GM21619 (cell line): Measurements from ENCODE around the gene KLHL7.
"Not testable (repeated sequence)": the region's sequence is repeated elsewhere in the genome, so short reads cannot be mapped to it uniquely, and the experiment has no call there.

ENCODE experiments used
- ATAC-seq: cut with Tn5 transposase; IDR thresholded peaks from one replicate; pipeline ENCODE4 v1.9.1; 2021; ENCODE audit not compliant: unreplicated experiment

KLHL7 gene

DNA sequence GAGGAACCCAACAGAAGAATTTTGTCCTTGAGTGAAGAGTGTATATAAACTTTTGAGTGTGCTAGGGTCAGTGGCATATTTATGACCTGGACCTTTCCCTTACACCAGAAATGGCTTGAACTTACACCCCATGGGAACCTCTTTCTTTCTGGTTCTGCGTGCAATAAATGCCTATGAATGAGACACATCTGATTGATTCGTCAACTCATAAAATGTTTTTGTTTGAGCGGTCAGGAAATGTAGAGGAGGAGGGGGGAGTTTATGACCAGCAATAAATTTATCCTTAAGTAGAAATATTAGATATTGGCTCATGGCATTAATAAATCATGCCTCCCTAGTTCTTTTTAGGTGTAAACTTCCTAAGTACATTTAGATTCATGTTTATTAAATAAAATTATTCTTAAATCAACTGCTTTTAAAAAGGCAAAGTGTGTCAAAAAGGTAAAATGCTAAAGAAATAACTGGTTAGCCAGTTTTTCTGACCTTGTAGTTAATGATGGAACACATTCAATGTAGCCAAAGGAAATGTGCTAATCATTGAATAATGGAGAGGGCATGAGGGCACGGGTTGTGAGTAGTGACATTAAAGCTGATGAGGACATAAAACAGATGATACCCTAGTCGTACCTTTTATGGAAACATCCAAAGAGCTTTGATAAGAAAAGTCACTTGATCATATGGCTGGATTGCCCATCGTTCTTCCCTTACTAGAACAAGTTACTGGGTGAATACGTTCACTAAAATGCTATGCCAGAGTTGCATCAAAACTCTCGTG, 62.7 kb downstream of the KLHL7 start:
- no peak for ATAC-seq

DNA sequence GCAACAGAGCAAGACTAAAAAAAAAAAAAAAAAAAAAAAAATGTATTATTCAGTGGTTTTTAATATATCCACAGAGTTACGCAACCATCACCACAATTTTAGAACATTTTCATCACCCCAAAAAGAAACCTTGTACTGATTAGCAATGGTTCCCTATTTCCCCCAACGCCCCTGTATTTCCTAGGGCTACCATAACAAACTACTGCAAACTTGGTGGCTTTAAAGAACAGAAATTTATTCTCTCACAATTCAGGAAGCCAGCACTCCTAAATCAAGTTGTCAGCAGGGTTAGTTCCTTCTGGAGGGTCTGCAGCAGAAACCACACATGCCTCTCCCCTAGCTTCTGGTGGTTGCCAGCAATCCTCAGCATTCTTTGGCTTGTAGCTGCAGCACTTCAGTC, 70.4 kb downstream of the KLHL7 start:
- no peak for ATAC-seq

DNA sequence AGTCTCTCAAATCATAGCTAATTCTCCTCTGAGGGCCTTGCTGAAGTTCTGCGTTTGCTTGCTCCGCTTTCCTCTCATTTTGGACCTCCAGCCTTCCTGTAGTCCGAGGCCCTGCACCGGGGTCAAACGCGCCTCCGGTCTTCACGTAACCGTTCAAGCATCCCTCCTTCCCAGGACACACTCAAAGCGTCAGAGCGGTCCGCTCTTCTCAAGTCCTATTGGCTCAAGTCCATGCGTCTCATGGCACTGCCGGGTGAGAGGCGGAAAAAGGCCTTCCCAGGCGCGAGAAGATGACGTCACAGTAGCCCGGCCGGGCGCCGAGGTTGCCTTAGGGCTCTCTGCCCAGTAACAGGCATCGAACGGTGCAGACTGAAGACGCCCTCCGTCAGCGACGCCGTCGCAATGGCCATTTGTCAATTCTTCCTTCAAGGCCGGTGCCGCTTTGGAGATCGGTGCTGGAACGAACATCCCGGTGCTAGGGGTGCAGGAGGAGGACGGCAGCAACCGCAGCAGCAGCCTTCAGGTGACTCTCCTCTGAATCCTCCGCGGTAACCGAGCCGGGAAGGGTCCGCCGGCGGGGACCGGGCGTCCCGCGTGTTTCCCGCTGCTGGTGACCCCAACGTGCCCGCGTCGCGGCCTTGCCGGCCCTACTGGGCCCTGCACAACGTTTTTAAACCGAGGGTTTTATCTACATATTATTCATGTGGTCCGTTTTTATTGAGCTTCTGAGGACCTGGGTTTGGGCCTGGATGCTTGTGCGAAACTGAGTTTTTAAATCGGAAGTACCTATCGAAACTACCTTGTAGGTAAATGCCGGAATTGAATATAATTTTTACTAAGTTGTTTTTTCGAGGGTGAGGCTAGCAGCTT, 76.3 kb downstream of the KLHL7 start, which contains the start of gene NUP42:
TSS of gene NUP42 (plus strand) at position 365 of the 870 bp plus-strand sequence. CDS start at position 403, 38 bp downstream.
- peak; percentile 97 for ATAC-seq

DNA sequence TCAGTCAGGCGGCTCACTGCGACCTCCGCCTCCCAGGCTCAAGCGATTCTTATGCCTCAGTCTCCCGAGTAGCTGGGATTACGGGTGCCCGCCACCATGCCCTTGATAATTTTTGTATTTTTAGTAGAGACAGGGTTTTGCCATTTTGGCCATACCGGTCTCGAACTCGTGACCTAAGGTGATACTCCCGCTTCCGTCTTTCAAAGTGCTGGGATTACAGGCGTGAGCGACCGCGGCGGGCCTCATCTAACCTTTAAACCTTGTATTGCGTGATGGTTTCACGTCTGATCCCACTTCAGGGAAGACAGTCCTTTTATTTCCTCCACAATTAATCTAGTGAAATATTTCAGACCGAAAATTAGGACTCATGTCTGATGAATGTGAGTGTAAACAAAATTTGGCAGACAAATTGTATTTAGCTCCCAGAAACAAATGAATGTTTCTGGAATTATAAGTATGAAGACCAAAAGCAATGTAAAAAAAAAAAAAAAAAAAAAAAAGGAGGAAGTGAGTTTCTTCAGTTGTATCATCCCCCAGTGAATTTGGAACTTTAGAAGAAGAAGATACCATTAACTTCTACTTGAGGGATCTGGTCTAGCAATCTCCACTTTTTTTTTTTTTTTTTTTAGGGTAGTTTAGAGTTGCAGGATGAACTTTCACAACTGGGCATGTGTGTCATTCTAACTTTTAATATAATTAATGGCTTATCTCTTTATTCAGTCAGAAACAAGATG, 77.9 kb downstream of the KLHL7 start:
- ATAC-seq: no peak

DNA sequence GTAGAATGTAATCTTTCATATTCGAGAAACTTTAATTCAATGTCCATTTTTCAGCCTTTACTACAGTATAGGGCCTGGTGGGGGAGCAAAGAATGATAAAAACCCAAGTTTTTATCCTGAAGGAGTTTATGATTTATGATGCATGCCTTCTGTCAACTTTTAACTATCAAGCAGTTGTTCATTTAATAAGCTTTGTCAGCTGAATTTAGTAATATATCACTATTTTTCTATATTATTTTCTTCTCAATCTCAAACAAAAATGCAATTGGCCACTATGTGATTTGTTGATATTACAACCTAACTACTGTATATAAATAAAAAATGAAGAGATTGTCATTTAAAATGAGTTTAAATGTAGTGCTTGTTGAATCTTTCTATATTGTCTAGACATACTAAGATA, 78.7 kb downstream of the KLHL7 start:
- no peak for ATAC-seq

DNA sequence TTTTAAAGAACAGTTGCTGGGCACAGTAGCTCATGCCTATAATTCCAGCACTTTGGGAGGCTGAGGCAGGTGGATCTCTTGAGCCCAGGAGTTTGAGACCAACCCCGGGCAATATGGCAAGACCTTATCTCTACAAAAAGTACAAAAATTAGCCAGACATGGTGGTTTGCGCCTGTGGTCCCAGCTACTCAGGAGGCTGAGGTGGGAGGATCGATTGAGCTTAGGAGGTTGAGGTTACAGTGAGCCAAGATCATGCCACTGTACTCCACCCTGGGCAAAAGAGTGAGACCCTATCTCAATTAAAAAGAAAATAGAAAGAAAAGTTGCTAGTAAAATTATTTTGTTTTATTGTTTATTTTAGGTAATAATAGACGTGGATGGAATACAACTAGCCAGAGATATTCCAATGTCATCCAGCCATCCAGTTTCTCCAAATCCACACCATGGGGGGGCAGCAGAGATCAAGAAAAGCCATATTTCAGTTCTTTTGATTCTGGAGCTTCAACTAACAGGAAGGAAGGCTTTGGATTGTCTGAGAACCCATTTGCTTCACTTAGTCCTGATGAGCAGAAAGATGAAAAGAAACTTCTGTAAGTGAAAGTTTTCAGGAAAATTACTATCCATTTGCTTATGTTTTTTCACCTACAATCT, 79.2 kb downstream of the KLHL7 start:
- no peak for ATAC-seq

DNA sequence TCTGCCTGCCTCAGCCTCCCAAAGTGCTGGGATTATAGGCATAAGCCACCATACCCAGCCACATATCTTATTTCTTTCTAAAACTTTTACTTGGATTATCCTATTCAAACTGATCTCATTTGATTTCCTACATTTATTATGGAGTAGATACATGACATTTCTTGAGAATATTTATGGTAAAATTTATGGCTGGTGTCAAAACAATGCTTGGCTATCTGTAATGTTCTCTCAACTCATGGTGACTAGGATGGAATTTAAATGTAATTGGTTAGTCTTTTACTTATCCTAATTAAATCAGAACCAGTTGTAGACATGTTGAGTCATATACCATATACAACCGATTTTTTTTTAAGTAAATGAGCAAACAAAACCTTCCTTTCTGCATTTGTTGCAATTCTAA, 80.4 kb downstream of the KLHL7 start:
- no peak for ATAC-seq

DNA sequence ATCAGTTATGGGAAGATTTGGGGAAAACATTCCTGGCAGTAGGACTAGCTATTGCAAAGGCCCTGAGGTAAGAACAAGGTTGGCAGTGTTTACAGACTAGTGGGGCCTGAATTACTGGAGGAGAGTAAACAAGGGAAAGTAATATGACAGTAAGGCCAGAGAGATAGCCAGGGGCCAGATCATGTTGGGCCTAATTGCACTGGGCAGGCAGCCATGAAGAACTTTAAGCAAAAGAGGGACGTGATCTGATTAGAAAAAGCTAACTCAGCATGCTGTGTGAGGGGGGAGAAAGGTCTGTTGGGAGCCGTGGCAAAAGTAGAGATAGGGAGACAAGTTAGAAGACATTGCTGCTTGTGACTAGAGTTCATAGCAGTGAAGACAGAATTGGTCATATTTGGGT, 85.4 kb downstream of the KLHL7 start:
- ATAC-seq: no peak

DNA sequence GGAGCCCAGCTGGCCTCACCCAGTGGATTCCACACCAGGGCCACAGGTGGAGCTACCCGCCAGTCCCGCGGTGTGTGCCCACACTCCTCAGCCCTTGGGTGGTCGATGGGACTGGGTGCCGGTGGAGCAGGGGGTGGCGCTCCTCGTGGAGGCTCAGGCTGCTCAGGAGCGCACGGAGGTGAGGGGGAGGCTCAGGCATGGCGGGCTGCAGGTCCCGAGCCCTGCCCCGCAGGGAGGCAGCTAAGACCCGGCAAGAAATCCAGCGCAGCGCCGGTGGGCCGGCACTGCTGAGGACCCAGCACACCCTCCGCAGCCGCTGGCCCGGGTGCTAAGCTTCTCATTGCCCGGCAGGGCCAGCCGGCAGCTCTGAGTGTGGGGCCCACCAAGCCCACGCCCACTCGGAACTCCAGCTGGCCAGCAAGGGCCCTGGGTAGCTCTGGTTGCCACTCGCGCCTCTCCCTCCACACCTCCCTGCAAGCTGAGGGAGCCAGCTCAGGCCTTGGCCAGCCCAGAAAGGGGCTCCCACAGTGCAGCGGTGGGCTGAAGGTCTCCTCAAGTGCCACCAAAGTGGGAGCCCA, 88.2 kb downstream of the KLHL7 start:
- ATAC-seq: not testable (repeated sequence)

DNA sequence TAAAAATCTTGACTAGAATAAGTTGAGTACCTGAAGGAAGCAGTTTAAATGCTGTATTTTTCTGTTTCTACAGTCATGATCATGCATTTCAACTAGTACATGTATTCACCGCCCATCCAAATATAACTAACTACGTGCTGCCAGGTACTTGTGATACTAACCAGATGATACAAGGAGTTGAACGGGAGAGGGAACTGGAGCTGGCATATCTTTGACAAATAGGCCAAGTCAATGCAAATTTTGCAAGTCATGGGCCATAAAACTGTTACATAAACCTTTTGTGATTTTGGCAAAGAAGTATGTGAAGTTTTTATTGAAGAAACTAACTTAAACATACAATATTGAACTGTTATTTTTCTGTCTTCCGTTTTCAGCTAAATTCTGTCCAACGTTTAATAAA, 90.7 kb downstream of the KLHL7 start:
- no peak for ATAC-seq

DNA sequence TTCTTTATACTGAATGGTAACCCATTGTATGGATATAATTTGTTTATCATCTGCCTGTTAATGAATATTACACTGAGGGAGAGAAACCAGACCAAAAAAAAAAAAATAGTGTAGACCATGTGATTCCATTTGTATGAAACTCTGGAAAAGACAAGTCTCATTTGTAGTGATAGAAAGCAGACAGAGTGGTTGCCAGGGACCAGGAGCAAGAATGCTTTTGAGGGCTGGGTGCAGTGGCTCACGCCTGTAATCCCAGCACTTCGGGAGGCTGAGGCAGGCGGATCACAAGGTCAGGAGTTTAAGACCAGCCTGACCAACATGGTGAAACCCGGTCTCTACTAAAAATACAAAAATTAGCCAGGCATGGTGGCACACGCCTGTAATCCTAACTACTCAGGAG, 92.2 kb downstream of the KLHL7 start:
- not testable (repeated sequence) for ATAC-seq

DNA sequence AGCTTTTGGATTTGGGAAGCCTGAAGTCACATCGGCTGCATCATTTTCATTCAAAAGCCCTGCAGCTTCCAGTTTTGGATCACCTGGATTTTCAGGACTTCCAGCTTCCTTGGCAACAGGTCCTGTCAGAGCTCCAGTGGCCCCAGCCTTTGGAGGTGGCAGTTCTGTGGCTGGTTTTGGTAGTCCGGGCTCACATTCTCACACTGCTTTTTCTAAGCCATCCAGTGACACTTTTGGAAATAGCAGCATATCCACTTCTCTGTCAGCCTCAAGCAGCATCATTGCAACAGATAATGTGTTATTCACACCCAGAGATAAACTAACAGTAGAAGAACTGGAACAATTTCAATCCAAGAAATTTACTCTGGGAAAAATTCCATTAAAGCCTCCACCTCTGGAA, 94.7 kb downstream of the KLHL7 start:
- ATAC-seq: no peak

DNA sequence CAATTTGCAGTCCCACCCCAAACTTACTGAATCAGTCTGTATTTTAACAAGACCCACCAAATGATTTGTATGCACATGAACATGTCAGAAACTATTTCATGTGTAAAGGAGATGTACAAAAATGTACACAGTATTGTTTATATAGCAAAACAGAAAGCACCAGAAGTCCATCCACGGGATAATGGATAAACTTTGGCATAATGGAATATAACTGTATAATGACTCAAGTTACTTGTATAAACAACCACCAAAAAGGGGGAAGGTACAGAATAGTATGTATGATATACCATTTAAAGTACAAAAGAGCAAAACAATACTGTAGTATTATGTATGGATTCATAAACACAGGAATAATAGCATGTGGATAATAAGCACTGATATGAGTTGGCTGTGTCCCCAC, 98.7 kb downstream of the KLHL7 start:
- no peak for ATAC-seq

DNA sequence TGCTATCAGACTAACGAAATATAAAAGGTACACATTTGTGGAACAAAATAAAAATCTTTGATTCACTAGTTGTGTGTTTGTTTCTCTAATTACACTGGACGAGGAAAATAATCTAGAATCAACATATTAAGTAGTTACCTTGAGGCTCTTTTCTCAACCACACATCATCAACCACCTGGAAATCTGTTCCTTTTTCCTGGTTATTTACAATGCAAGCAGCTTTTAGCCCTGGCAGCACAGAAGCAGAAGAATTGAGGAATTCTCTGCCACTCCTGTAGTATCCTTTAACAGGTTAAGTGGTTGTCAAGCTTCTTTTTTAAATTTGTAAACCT, 100.0 kb downstream of the KLHL7 start:
- ATAC-seq: no peak

DNA sequence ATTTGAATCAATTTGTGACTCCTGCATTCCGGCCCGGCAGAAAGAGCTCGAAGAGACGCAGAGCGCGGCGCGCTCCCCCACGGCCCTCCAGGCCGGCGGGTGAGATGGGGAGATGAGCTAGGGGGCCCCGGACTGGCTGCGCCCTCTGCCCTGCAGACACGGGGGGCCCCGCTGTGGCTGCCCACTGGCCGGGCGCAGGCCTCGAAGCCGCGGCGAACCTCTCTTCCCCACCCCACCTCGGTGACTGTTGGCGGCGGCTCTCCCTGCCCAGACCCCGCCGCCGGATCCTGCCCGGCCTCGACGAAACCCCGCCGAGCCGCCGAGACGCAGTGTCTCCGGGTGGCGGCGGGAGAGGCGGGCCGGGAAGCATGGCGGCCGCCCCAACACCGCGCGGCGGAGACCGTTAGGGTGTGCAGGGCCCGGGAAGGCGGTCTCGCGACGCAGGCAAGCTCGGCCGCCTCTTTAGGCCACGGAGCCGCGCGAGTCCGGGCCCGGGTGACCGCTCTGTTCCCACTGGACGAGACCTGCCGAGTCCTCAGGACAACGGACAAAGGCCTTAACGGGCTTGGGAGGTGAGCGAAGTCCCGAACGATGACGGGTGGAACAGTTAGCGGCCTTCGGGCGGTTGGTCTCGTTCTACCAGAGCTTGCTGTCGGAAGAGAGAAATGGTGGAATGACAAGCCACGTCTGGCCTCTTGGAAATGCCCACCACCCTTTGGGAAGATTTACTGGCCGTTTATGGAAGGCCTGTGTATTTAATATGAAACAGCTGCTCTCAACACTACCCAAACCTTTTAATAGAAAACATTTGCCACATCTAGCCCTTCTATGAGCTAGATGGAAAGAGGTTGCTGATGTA, 100.6 kb downstream of the KLHL7 start:
- ATAC-seq: no peak

DNA sequence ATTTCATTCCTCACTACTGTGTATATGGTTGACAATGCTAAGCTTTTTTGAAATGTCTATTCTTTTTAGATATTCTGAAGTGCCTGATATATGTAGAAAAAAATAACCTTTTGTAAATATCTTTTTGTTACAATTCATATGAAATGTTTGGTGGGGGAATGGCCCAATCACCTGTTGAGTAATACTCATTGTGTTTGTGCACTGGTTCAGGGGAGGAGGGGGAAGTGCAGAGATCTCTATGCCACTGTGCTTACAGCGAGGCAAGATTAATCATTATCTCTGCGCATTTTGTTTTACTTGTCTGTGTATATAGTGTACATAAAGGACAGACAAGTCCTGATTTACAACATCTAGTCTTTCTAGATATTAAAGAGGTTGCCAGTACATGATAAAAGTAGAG, 101.4 kb downstream of the KLHL7 start:
- no peak for ATAC-seq

DNA sequence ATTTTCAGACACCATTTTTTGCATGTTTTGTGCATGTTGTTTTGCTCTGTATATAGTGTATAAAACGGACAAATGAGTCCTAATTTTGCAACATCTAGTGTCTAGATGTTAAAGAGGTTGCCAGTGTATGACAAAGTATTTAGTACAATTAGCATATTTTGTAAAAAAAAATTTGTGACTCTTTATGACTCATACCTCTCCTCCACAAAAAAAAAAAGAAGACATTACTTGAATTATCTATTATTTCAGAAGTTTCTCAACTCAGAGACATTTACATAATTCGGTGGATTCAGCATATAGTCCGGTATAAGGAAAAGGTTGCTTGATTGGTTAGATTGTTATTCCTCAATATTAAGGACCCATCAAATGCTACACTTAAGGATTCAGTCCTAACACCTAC, 102.3 kb downstream of the KLHL7 start:
- ATAC-seq: no peak

DNA sequence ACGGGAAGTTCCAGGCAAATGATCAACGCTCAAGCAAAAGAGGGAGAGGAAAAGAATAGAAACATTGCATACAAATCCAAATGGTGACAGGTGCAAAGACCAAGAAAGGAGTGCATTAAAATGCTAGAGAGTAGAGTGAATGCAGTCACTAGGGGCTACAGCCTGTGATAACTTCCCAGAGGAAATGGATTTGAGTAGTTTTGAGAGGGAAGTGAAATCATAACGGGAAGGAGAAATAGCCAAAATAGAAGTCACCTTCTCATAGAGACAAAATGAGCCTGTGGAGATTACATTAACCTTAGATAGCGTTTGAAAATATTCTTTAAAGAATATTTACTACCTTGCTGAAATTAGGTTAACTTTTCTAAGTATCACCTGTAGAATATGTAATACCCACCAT, 102.7 kb downstream of the KLHL7 start:
- no peak for ATAC-seq

DNA sequence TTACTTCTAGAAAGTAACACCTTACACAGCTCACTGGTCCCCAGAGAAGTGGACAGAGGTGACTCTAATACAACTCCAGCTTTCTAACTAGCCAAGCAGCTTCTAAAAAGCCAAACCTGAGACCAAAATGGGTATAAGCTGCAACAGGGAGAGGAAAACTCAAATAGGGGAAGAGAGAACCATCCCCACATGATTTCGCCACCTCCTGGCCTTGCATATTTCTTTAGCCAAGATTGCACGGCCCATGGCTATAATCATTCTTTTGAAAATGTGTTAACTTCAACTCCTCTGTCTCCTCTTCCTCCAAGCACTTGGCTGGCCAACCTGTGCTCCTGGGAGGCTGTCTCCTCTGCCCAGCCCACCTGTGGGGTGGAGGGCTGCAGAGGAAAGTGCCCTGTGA, 104.9 kb downstream of the KLHL7 start:
- no peak for ATAC-seq

DNA sequence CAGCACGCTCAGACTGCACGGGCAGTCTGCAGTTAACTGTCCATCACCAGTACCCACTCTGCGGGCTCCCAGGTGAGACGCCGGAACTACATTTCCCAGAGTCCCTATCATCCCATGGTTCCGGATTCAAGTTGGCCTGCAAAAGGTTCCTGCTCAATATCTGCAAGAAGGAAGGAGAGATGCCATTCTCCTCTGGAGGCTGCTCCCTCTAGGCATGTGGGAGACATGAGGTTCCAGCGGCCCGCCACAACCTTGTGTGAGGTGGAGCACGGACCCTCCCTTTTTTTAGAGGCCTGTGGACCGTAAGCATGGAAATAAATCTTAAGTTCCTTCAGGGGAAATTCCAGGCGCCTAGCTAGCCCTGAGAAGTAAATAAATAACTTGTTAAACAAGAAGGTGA, 106.0 kb downstream of the KLHL7 start:
- no peak for ATAC-seq
